Activated CD4-positive, alpha-beta memory T cell treated with anti-CD3 and anti-CD28 coated beads, Interleukin-2, amount 10 ng/mL, durations not matched to agents 7 days and 5 days (primary cell): Measurements from ENCODE around the gene NSFL1C. TPM values are rescaled to one million over a fixed set of nuclear protein-coding genes. Genes with fewer than 3 reads are reported as not detected.

ENCODE experiments used
- CTCF ChIA-PET: fragments of 350-600 bp; sonication (Branson Sonifier 250); formaldehyde crosslinking; loops from one replicate; lab custom pipeline; 2021; ENCODE audit warnings: antibody characterized with exemption, inconsistent platforms; lab: Charles Lee
- POLR2A ChIA-PET: fragments of 350-600 bp; sonication (Branson Sonifier 250); formaldehyde crosslinking; loops from one replicate; lab custom pipeline; 2021; ENCODE audit warnings: antibody characterized with exemption; lab: Charles Lee
- DNase-seq: peaks from one replicate; pipeline ENCODE4 v3.0.0-alpha.2; 2020
- H3K27ac Mint-ChIP-seq: one replicate; pipeline ENCODE4 v1.8.0; 2021; ENCODE audit warnings: mild to moderate bottlenecking, mixed read lengths
- H3K27me3 Mint-ChIP-seq: one replicate; pipeline ENCODE4 v1.8.0; 2021; ENCODE audit warnings: mixed read lengths
- H3K36me3 Mint-ChIP-seq: one replicate; pipeline ENCODE4 v1.8.0; 2021; ENCODE audit warnings: low read depth, mixed read lengths
- H3K4me1 Mint-ChIP-seq: one replicate; pipeline ENCODE4 v1.8.0; 2021; ENCODE audit warnings: mixed read lengths
- H3K4me3 Mint-ChIP-seq: one replicate; pipeline ENCODE4 v1.8.0; 2021; ENCODE audit warnings: mild to moderate bottlenecking, mixed read lengths
- H3K9me3 Mint-ChIP-seq: one replicate; pipeline ENCODE4 v1.8.0; 2021; ENCODE audit warnings: mixed read lengths
- total RNA-seq, 2 experiments: library from RNA; stranded (reverse); gene quantifications; one replicate each; pipeline ENCODE4 v1.2.3, GENCODE V29; 2021

NSFL1C gene
- total RNA-seq, 2 experiments from 2014 or later: 49.2 to 49.6 TPM

- Mint-ChIP-seq H3K27me3 (peaks cover 66% of the 10 kb centered on the region), H3K4me1 (no peaks in the 10 kb centered on the region), H3K4me3 (no peak overlapping the region), H3K27ac (no peak overlapping the region), H3K9me3 (no peaks in the 10 kb centered on the region), H3K36me3 (no peaks in the 10 kb centered on the region)
- POLR2A ChIA-PET: no interaction called here
- CTCF ChIA-PET: interaction anchor here (1.1 kb wide), 1 partner anchor 280 kb away, joined by 4 read pairs; no protein-coding TSS in a partner anchor
- no peak for DNase-seq
Measured at GRCh38 chr20:1496930-1497329, 30.3 kb upstream of the NSFL1C start.

DNA sequence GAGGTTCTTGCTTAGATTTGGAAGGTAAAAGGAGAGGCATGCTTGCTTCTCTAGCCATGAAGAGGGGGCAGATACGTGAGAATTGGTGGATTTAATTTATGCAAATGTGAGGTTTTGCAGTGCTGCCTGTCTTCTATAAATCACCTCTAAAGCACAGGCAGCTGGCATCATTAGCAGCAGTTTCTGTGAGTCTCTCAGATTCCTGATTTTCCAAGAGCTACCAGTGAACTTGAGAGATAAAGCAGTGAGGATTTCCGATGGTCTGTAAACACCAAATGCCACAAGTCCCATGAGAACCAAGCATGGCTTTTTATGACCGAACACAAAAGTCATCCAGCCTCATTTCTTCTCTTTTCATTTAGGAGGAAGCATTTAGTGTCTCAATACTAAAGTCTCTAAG is 27.8 kb upstream of the NSFL1C start:
- Mint-ChIP-seq H3K4me1 (no peaks in the 10 kb centered on the region), H3K27me3 (peaks cover 56% of the 10 kb centered on the region), H3K4me3 (no peak overlapping the region), H3K27ac (no peak overlapping the region), H3K9me3 (no peaks in the 10 kb centered on the region), H3K36me3 (no peaks in the 10 kb centered on the region)
- no peak for DNase-seq
- CTCF ChIA-PET: interaction anchor here (1.8 kb wide), 1 partner anchor 9 kb away, joined by 7 read pairs; no protein-coding TSS in a partner anchor
- POLR2A ChIA-PET: no interaction called here

DNA sequence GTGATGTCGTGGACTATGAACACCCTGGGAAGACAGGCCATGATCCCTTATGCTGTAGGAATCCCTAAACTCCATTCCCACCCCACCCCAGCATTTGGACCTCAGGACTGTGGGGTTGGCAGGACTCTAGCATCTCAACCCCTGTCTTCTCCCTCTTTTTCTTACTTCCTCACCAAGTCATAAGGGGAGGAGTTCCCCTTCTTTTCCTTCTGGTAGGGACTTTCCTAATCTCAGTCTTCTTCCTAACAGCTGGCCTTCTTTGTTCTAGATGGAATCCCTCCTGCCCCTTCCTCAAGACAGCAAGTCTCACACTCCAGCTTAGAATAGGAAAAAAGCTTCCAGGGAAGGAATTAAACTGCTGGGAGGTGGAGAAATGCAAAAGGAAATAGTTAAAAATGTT is 26.9 kb upstream of the NSFL1C start:
- no peaks in the 10 kb centered on the region for H3K36me3 Mint-ChIP-seq
- H3K9me3 Mint-ChIP-seq: no peaks in the 10 kb centered on the region
- CTCF ChIA-PET: interaction anchor here (1.8 kb wide), 1 partner anchor 10 kb away, joined by 7 read pairs; no protein-coding TSS in a partner anchor
- H3K27ac Mint-ChIP-seq: no peak overlapping the region
- DNase-seq: no peak
- no peak overlapping the region for H3K4me3 Mint-ChIP-seq
- H3K4me1 Mint-ChIP-seq: no peaks in the 10 kb centered on the region
- POLR2A ChIA-PET: no interaction called here
- H3K27me3 Mint-ChIP-seq: peaks cover 57% of the 10 kb centered on the region

GRCh38 chr20:1491860-1492642 is 25.4 kb upstream of the NSFL1C start:
- POLR2A ChIA-PET: no interaction called here
- CTCF ChIA-PET: interaction anchor here (1.5 kb wide), 1 partner anchor 12 kb away, joined by 6 read pairs; no protein-coding TSS in a partner anchor
- no peaks in the 10 kb centered on the region for H3K4me1 Mint-ChIP-seq
- no peaks in the 10 kb centered on the region for H3K9me3 Mint-ChIP-seq
- no peak overlapping the region for H3K27ac Mint-ChIP-seq
- no peak overlapping the region for H3K4me3 Mint-ChIP-seq
- H3K36me3 Mint-ChIP-seq: no peaks in the 10 kb centered on the region
- DNase-seq: no peak
- H3K27me3 Mint-ChIP-seq: peaks cover 57% of the 10 kb centered on the region

- no peak for DNase-seq
- ChIA-PET POLR2A (no interaction called here), CTCF (no interaction called here)
- Mint-ChIP-seq H3K9me3 (no peaks in the 10 kb centered on the region), H3K4me1 (no peaks in the 10 kb centered on the region), H3K36me3 (no peaks in the 10 kb centered on the region), H3K4me3 (no peak within 1 kb of the TSS), H3K27ac (no peak within 1 kb of the TSS), H3K27me3 (peaks cover 54% of the 10 kb centered on the region)
Measured at GRCh38 chr20:1491281-1491840, 24.7 kb upstream of the NSFL1C start, which contains the start of gene SIRPB2. SIRPB2 (minus strand) TSS chr20:1491420; CDS start chr20:1491359, 61 bp downstream.

GRCh38 chr20:1490643-1491195 is 24.1 kb upstream of the NSFL1C start:
- Mint-ChIP-seq H3K27me3 (peaks cover 51% of the 10 kb centered on the region), H3K4me1 (no peaks in the 10 kb centered on the region), H3K4me3 (no peak overlapping the region), H3K36me3 (no peaks in the 10 kb centered on the region), H3K9me3 (no peaks in the 10 kb centered on the region), H3K27ac (no peak overlapping the region)
- DNase-seq: no peak
- CTCF ChIA-PET: no interaction called here
- POLR2A ChIA-PET: no interaction called here

- Mint-ChIP-seq H3K27ac (no peak overlapping the region), H3K27me3 (peaks cover 48% of the 10 kb centered on the region), H3K9me3 (no peaks in the 10 kb centered on the region), H3K36me3 (no peaks in the 10 kb centered on the region), H3K4me1 (no peaks in the 10 kb centered on the region), H3K4me3 (no peak overlapping the region)
- ChIA-PET CTCF (no interaction called here), POLR2A (no interaction called here)
- DNase-seq: no peak
Measured at GRCh38 chr20:1489764-1490436, 23.3 kb upstream of the NSFL1C start.

DNA sequence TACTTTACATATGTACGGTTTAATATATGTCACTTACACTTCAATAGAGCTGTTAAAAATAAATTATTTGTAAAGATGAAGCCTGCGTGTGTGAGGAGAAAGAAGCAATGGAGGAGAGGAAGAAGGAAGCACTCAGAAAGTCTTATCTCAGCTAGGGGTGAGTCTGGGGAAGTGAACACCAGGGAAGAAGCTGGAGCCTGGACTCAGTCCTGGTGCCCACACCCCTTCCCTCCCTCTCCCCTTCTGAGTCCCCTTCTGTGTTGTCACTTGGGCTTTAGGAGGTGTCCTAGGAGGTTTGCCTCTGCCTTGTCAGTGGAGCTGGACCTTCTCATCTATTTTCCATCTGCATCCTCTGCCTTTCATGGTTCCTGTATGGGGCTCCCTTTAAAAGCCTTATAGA is 22.7 kb upstream of the NSFL1C start:
- DNase-seq: no peak
- no peak overlapping the region for H3K4me3 Mint-ChIP-seq
- H3K4me1 Mint-ChIP-seq: peaks cover under 1% of the 10 kb centered on the region
- ChIA-PET CTCF (no interaction called here), POLR2A (no interaction called here)
- no peaks in the 10 kb centered on the region for H3K9me3 Mint-ChIP-seq
- no peak overlapping the region for H3K27ac Mint-ChIP-seq
- H3K36me3 Mint-ChIP-seq: no peaks in the 10 kb centered on the region
- peaks cover 50% of the 10 kb centered on the region for H3K27me3 Mint-ChIP-seq

GRCh38 chr20:1486566-1486965 is 19.9 kb upstream of the NSFL1C start:
- peaks cover 54% of the 10 kb centered on the region for H3K27me3 Mint-ChIP-seq
- H3K4me3 Mint-ChIP-seq: no peak overlapping the region
- CTCF ChIA-PET: interaction anchor here (1.0 to 1.9 kb wide), 2 partner anchors 17 to 20 kb away, joined by 3 to 5 read pairs; no protein-coding TSS in a partner anchor

GRCh38 chr20:1484438-1485116 is 17.9 kb upstream of the NSFL1C start:
- H3K4me3 Mint-ChIP-seq: no peak overlapping the region
- ChIA-PET CTCF (no interaction called here), POLR2A (no interaction called here)
- H3K4me1 Mint-ChIP-seq: peaks cover 2% of the 10 kb centered on the region
- no peak overlapping the region for H3K27ac Mint-ChIP-seq
- no peaks in the 10 kb centered on the region for H3K9me3 Mint-ChIP-seq
- no peak for DNase-seq
- H3K36me3 Mint-ChIP-seq: no peaks in the 10 kb centered on the region
- peaks cover 59% of the 10 kb centered on the region for H3K27me3 Mint-ChIP-seq

More at GRCh38 chr20:1486566-1486965, 19.9 kb upstream of the NSFL1C start:
- Mint-ChIP-seq H3K36me3 (no peaks in the 10 kb centered on the region), H3K4me1 (peaks cover 2% of the 10 kb centered on the region), H3K27ac (no peak overlapping the region), H3K9me3 (no peaks in the 10 kb centered on the region)
- no peak for DNase-seq
- POLR2A ChIA-PET: interaction anchor here (0.7 kb wide), 1 partner anchor 400 kb away, joined by 3 read pairs; no protein-coding TSS in a partner anchor

DNA sequence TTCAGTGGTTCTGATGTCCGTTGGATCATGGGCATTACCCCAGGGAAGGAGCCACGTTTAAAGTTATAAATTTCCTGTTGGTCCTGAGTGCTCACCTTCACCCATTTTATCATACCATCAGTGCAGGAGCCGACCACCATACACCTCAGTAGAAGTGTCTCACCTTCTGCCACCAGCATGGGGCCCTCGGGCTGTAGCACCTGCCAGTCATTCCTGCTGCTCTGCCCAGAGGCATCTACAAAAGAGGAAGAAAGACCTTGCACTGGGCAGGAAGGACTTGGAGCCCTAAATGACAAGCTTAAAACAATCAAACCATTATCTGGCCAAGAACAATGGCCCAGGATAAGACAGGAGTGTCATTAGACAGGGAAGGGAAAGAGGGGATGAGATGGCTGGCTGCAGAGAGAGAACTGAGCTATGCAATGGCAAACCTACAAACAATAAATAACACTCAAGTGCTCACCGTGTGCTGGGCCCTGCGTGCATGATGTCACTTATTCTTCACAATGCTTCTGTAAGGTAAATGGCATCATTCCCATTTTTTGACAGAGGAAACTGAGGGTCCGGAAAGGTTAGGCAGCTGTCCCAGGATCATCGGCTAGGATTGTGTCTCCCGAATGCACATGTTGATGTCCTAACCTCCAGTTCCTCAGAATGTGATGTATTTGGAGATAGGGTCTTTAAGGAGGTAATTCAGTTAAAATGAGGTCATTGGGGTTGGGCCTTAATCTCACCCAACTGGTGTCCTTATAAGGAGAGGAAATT is 13.4 kb upstream of the NSFL1C start:
- Mint-ChIP-seq H3K9me3 (no peaks in the 10 kb centered on the region), H3K4me3 (no peak overlapping the region), H3K27ac (no peak overlapping the region), H3K36me3 (no peaks in the 10 kb centered on the region), H3K27me3 (peaks cover 36% of the 10 kb centered on the region), H3K4me1 (peaks cover 2% of the 10 kb centered on the region)
- ChIA-PET POLR2A (no interaction called here), CTCF (interaction anchor here (0.6 to 1.6 kb wide), 3 partner anchors 13 to 297 kb away, joined by 3 to 5 read pairs (median 4); partner anchors contain the start of gene NSFL1C)
- no peak for DNase-seq

DNA sequence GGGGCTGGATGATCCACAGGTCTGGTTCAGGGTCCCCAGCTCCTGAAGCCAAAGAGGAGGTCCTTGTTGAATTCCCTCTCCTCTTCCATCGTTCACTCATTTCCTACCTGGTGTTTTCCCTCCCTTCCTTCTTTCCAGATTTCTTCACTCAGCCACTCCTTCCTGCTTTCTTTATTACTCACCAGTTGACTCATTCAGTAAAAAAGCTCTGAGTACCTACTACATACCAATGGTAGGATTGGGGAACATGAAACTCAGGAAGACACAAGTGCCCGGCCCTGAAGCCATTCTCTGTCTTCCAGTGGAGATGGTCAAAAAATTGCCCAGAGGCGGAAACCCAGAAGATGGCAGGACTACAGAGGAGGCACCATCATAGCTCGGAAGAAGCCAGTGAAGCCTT is 11.9 kb upstream of the NSFL1C start:
- Mint-ChIP-seq H3K4me3 (no peak overlapping the region), H3K27me3 (peaks cover 22% of the 10 kb centered on the region), H3K4me1 (no peaks in the 10 kb centered on the region), H3K36me3 (no peaks in the 10 kb centered on the region), H3K9me3 (no peaks in the 10 kb centered on the region), H3K27ac (no peak overlapping the region)
- ChIA-PET POLR2A (no interaction called here), CTCF (interaction anchor here (2.0 kb wide), 1 partner anchor 25 kb away, joined by 6 read pairs; no protein-coding TSS in a partner anchor)
- DNase-seq: no peak
